ENCODE measurements around the gene HES3. TPM values are rescaled to one million over a fixed set of nuclear protein-coding genes. Genes with fewer than 3 reads are reported as not detected.
A peak's percentile ranks its signal among the peaks of the same experiment; 100 is the strongest.

HES3 gene
- total RNA-seq, 1 donor, result not detected

- peak overlapping the region; percentile 86 for H3K4me3 ChIP-seq (ENCODE audit: insufficient read depth, low read length)
- no peak for DNase-seq (ENCODE audit: insufficient read length, low spot score, missing footprints)
- H3K9me3 ChIP-seq (ENCODE audit: low read depth, low read length), result no peaks in the 10 kb centered on the region
- H3K36me3 ChIP-seq (ENCODE audit: insufficient read depth, low read length), result peaks cover 29% of the 10 kb centered on the region
- peak overlapping the region; percentile 75 for H3K27ac ChIP-seq (ENCODE audit: low read depth, low read length)
- H3K27me3 ChIP-seq (ENCODE audit: insufficient read depth, low read length), result peaks cover 16% of the 10 kb centered on the region
- TF ChIP-seq, protein P1, sequence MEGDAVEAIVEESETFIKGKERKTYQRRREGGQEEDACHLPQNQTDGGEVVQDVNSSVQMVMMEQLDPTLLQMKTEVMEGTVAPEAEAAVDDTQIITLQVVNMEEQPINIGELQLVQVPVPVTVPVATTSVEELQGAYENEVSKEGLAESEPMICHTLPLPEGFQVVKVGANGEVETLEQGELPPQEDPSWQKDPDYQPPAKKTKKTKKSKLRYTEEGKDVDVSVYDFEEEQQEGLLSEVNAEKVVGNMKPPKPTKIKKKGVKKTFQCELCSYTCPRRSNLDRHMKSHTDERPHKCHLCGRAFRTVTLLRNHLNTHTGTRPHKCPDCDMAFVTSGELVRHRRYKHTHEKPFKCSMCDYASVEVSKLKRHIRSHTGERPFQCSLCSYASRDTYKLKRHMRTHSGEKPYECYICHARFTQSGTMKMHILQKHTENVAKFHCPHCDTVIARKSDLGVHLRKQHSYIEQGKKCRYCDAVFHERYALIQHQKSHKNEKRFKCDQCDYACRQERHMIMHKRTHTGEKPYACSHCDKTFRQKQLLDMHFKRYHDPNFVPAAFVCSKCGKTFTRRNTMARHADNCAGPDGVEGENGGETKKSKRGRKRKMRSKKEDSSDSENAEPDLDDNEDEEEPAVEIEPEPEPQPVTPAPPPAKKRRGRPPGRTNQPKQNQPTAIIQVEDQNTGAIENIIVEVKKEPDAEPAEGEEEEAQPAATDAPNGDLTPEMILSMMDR (IDR thresholded peaks at IDR 0.05; ENCODE audit: extremely low read depth, low read depth, low read length), result no peak
- peaks cover 23% of the 10 kb centered on the region for H3K79me2 ChIP-seq (ENCODE audit: insufficient read depth, low read length)
- H3K4me2 ChIP-seq (ENCODE audit: insufficient read depth, low read length), result peak overlapping the region; percentile 97
- peaks cover 12% of the 10 kb centered on the region for H3K4me1 ChIP-seq (ENCODE audit: insufficient read depth, low read length)
- H2AFZ ChIP-seq (ENCODE audit: low read length), result peak overlapping the region; percentile 57
- peaks cover 3% of the 10 kb centered on the region for H4K20me1 ChIP-seq (ENCODE audit: insufficient read depth, low read length)
Observed at GRCh38 chr1:6235296-6235677, 8.7 kb upstream of the HES3 start.

DNA sequence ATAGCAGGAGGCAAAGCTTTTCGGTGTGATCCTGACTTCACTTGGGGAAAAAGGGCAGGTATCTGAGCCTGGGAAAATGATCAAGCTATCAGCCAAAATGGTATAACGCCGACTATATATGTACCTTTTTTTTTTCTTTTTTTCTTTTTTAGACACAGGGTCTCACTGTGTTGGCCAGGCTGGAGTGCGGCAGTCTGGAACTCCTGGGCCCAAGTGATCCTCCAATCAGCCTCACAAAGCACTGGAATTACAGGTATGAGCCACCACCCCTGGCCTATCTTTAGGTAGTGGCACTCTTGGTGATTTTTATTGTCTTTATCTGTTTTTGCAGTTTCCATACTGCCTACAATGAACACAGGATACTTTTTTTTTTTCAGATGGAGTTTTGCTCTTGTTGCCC lies 6.9 kb upstream of the HES3 start:
- Histone ChIP-seq H2AFZ (ENCODE audit: low read length) (no peak overlapping the region), H3K27ac (ENCODE audit: low read depth, low read length) (no peak overlapping the region), H3K9me3 (ENCODE audit: low read depth, low read length) (no peaks in the 10 kb centered on the region), H3K79me2 (ENCODE audit: insufficient read depth, low read length) (peaks cover 23% of the 10 kb centered on the region), H4K20me1 (ENCODE audit: insufficient read depth, low read length) (peaks cover 3% of the 10 kb centered on the region), H3K36me3 (ENCODE audit: insufficient read depth, low read length) (peaks cover 14% of the 10 kb centered on the region), H3K4me1 (ENCODE audit: insufficient read depth, low read length) (peaks cover 12% of the 10 kb centered on the region), H3K27me3 (ENCODE audit: insufficient read depth, low read length) (peaks cover 34% of the 10 kb centered on the region), H3K4me3 (ENCODE audit: insufficient read depth, low read length) (no peak overlapping the region), H3K4me2 (ENCODE audit: insufficient read depth, low read length) (no peak overlapping the region)
- no peak for DNase-seq (ENCODE audit: insufficient read length, low spot score, missing footprints)
- TF ChIP-seq, protein P1 (IDR thresholded peaks at IDR 0.05; ENCODE audit: extremely low read depth, low read depth, low read length), result no peak

DNA sequence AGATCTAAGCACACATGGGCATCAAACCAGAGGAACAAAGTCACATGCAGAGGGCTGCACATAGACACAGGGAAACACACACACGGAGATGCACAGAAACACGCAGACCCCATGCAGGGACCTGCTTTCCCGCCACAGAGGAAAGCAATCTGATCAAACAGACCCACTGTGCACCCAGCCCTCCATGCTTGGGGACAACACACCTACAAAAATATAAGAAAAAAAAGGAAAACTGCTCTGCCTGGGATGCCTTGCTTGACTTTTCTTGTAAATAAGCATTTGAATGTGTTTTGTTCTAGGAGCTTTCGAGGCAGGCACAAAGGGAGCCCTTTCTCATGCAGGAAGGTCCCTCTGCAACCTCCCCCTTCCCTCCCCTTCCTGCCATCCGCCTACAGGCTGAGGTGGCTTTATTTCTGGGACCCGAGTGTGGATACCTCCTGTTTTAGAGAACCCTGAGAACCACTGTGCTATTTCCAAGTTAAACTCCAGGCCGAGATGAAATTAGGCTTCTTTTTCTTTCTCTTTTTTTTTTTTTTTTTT lies 4.7 kb upstream of the HES3 start:
- H3K4me2 ChIP-seq (ENCODE audit: insufficient read depth, low read length), result no peak overlapping the region
- peaks cover 52% of the 10 kb centered on the region for H3K27me3 ChIP-seq (ENCODE audit: insufficient read depth, low read length)
- TF ChIP-seq, protein P1 (IDR thresholded peaks at IDR 0.05; ENCODE audit: extremely low read depth, low read depth, low read length), result no peak
- peaks cover 10% of the 10 kb centered on the region for H3K4me1 ChIP-seq (ENCODE audit: insufficient read depth, low read length)
- H3K36me3 ChIP-seq (ENCODE audit: insufficient read depth, low read length), result no peaks in the 10 kb centered on the region
- peaks cover 2% of the 10 kb centered on the region for H4K20me1 ChIP-seq (ENCODE audit: insufficient read depth, low read length)
- H3K79me2 ChIP-seq (ENCODE audit: insufficient read depth, low read length), result peaks cover 14% of the 10 kb centered on the region
- H3K9me3 ChIP-seq (ENCODE audit: low read depth, low read length), result no peaks in the 10 kb centered on the region
- peak; percentile 47 for DNase-seq (ENCODE audit: insufficient read length, low spot score, missing footprints)
- no peak overlapping the region for H2AFZ ChIP-seq (ENCODE audit: low read length)
- no peak overlapping the region for H3K27ac ChIP-seq (ENCODE audit: low read depth, low read length)
- no peak overlapping the region for H3K4me3 ChIP-seq (ENCODE audit: insufficient read depth, low read length)

- no peaks in the 10 kb centered on the region for H4K20me1 ChIP-seq (ENCODE audit: insufficient read depth, low read length)
- H3K27me3 ChIP-seq (ENCODE audit: insufficient read depth, low read length), result peaks cover 57% of the 10 kb centered on the region
- no peak overlapping the region for H3K4me3 ChIP-seq (ENCODE audit: insufficient read depth, low read length)
- peaks cover 5% of the 10 kb centered on the region for H3K79me2 ChIP-seq (ENCODE audit: insufficient read depth, low read length)
- DNase-seq (ENCODE audit: insufficient read length, low spot score, missing footprints), result peak; percentile 91
- H3K4me2 ChIP-seq (ENCODE audit: insufficient read depth, low read length), result no peak overlapping the region
- peaks cover 1% of the 10 kb centered on the region for H3K4me1 ChIP-seq (ENCODE audit: insufficient read depth, low read length)
- H3K9me3 ChIP-seq (ENCODE audit: low read depth, low read length), result no peaks in the 10 kb centered on the region
- no peak overlapping the region for H2AFZ ChIP-seq (ENCODE audit: low read length)
- TF ChIP-seq, protein P1 (IDR thresholded peaks at IDR 0.05; ENCODE audit: extremely low read depth, low read depth, low read length), result no peak
- H3K36me3 ChIP-seq (ENCODE audit: insufficient read depth, low read length), result no peaks in the 10 kb centered on the region
- no peak overlapping the region for H3K27ac ChIP-seq (ENCODE audit: low read depth, low read length)
Observed at GRCh38 chr1:6239950-6240768, 3.8 kb upstream of the HES3 start.
